GM12878 (cell line): ENCODE results near the gene IGFBP1. TPM values are rescaled to one million over a fixed set of nuclear protein-coding genes. Genes with fewer than 3 reads are reported as not detected.

Source experiments
- ATAC-seq: fragments of 200-7000 bp; cut with Tn5 transposase; 3 replicates; pipeline ENCODE4 v1.9.1; 2020; ENCODE audit warnings: mild to moderate bottlenecking, moderate library complexity
- BruUV-seq: library from RNA; stranded (reverse); fragments of 400-500 nt; replicated peaks from 2 replicates; lab custom pipeline; 2021; lab: Mats Ljungman, UMichigan
- CTCF ChIA-PET: fragments of 300-600 bp; sonication (Branson Sonifier 250); formaldehyde crosslinking; extraction: SDS; loops from one replicate; lab custom pipeline; 2021; ENCODE audit warnings: inconsistent platforms; lab: Yijun Ruan, JAX
- POLR2A ChIA-PET: fragments of 350-600 bp; formaldehyde crosslinking; extraction: SDS; loops from one replicate; lab custom pipeline; 2021; ENCODE audit warnings: inconsistent platforms; lab: Charles Lee
- RAD21 ChIA-PET: fragments of 300-600 bp; sonication (Branson Sonifier 250); formaldehyde crosslinking; loops from one replicate; lab custom pipeline; 2023; ENCODE audit warnings: antibody characterized with exemption; ENCODE audit not compliant: unreplicated experiment; lab: Charles Lee
- SMC1A ChIA-PET: fragments of 300-600 bp; sonication (Branson Sonifier 250); formaldehyde crosslinking; loops from one replicate; lab custom pipeline; 2023; ENCODE audit not compliant: unreplicated experiment, uncharacterized antibody; lab: Charles Lee
- DNase-seq: peaks from one replicate; pipeline ENCODE4 v3.0.0-alpha.2; 2011; ENCODE audit warnings: low read depth, low spot score
- FAIRE-seq: peaks from 3 replicates; lab custom pipeline; 2011; peaks lifted over from hg19 to GRCh38; lab: Jason Lieb, UNC
- H2AFZ ChIP-seq: 2 replicates; pipeline ENCODE4 v1.6.0; 2011; ENCODE audit warnings: low read depth, low read length, control low read depth; ENCODE audit not compliant: control insufficient read depth
- H3K27ac ChIP-seq: 2 replicates; pipeline ENCODE4 v1.5.1; 2011; ENCODE audit warnings: control low read depth; ENCODE audit not compliant: control insufficient read depth, insufficient read depth
- H3K27me3 ChIP-seq, 2 experiments: replicated peaks in 1 of 2; 2 replicates each; pipeline versions ENCODE4 v1.6.0 to v1.6.1; 2011; ENCODE audit warnings: low read length in 1 of 2; ENCODE audit not compliant: control insufficient read depth in 2 of 2, insufficient read depth in 2 of 2
- H3K36me3 ChIP-seq, 2 experiments: 2 replicates each; pipeline ENCODE4 v1.5.1; 2011; ENCODE audit warnings: low read length in 1 of 2; ENCODE audit not compliant: control insufficient read depth in 2 of 2, insufficient read depth in 2 of 2
- H3K4me1 ChIP-seq: 2 replicates; pipeline ENCODE4 v1.6.1; 2011; ENCODE audit warnings: mild to moderate bottlenecking, low read length, moderate library complexity, mixed read lengths; ENCODE audit not compliant: control insufficient read depth, insufficient read depth
- H3K4me2 ChIP-seq: 2 replicates; pipeline ENCODE4 v1.6.0; 2011; ENCODE audit warnings: control low read depth; ENCODE audit not compliant: control insufficient read depth, insufficient read depth
- H3K4me3 ChIP-seq: fragments of 200-600 bp; sonication (generic); 2 replicates; pipeline ENCODE4 v1.5.1; 2016
- H3K79me2 ChIP-seq: 2 replicates; pipeline ENCODE4 v1.6.0; 2011; ENCODE audit warnings: low read length; ENCODE audit not compliant: control insufficient read depth, insufficient read depth
- H3K9ac ChIP-seq: 2 replicates; pipeline ENCODE4 v1.8.0; 2011; ENCODE audit warnings: low read length, control low read depth, mixed read lengths; ENCODE audit not compliant: control insufficient read depth, insufficient read depth
- H3K9me3 ChIP-seq: replicated peaks from 3 replicates; pipeline ENCODE4 v1.5.1; 2011; ENCODE audit warnings: mild to moderate bottlenecking, low read length; ENCODE audit not compliant: control insufficient read depth, insufficient read depth
- H4K20me1 ChIP-seq: 2 replicates; pipeline ENCODE4 v1.6.0; 2011; ENCODE audit not compliant: control insufficient read depth, insufficient read depth
- CUX1 ChIP-seq: IDR thresholded peaks from 2 replicates; pipeline ENCODE4 v1.6.1; 2012; ENCODE audit warnings: improper control_type of control experiment, low read depth, low read length; ENCODE audit not compliant: insufficient replicate concordance
- ELK1 ChIP-seq: IDR thresholded peaks from 2 replicates; pipeline ENCODE4 v1.6.1; 2012; ENCODE audit warnings: low read depth, low read length, improper control_type of control experiment
- ESRRA ChIP-seq: IDR thresholded peaks from 2 replicates; pipeline ENCODE4 v1.6.1; 2012; ENCODE audit warnings: mild to moderate bottlenecking, low read length, improper control_type of control experiment
- FOXK2 ChIP-seq: fragments of 450-650 bp; IDR thresholded peaks from 2 replicates; pipeline ENCODE4 v1.6.1; 2017; ENCODE audit warnings: mild to moderate bottlenecking, moderate library complexity
- IRF5 ChIP-seq: fragments of 450-650 bp; IDR thresholded peaks from 2 replicates; pipeline ENCODE4 v1.6.1; 2017; ENCODE audit warnings: borderline replicate concordance
- MEF2A ChIP-seq: IDR thresholded peaks from 2 replicates; pipeline ENCODE4 v1.6.1; 2011; ENCODE audit warnings: low read depth, mild to moderate bottlenecking, low read length, moderate library complexity; ENCODE audit not compliant: insufficient read depth
- MTA3 ChIP-seq: IDR thresholded peaks from 2 replicates; pipeline ENCODE4 v1.6.1; 2012; ENCODE audit warnings: low read length, inconsistent platforms, borderline replicate concordance
- REST ChIP-seq: IDR thresholded peaks from 2 replicates; pipeline ENCODE4 v1.6.1; 2012; ENCODE audit warnings: mild to moderate bottlenecking, low read depth, low read length
- SRF ChIP-seq, 2 experiments: IDR thresholded peaks; 2 replicates each; pipeline ENCODE4 v1.6.1; 2011; ENCODE audit warnings: low read depth in 2 of 2, low read length in 2 of 2, mild to moderate bottlenecking in 1 of 2, moderate library complexity in 1 of 2
- SUZ12 ChIP-seq: fragments of 200-600 bp; sonication (generic); IDR thresholded peaks from one replicate; pipeline ENCODE4 v1.6.1; 2018; ENCODE audit warnings: antibody characterized with exemption, mild to moderate bottlenecking; ENCODE audit not compliant: unreplicated experiment
- USF2 ChIP-seq: IDR thresholded peaks from 2 replicates; pipeline ENCODE4 v1.6.1; 2011; ENCODE audit warnings: low read depth, low read length, improper control_type of control experiment, borderline replicate concordance
- WGBS: methylation state at CpG from one replicate; pipeline ENCODE4 v1.1.6; 2016; ENCODE audit warnings: low lambda C conversion rate; ENCODE audit not compliant: insufficient replicate concordance, insufficient coverage; ENCODE audit errors: missing lambda C conversion rate; 5-methylcytosine and 5-hydroxymethylcytosine counted together
- in situ Hi-C: fragments of 300-500 bp; cut with MboI; formaldehyde crosslinking; loops from 9 replicates; pipeline ENCODE4 v1.14.3; 2018; ENCODE audit warnings: mixed read lengths
- intact Hi-C: fragments of 100-400 bp; cut with micrococcal nuclease; formaldehyde crosslinking; loops from one replicate; pipeline ENCODE4 v1.14.2; 2022; ENCODE audit not compliant: unreplicated experiment
- polyA plus RNA-seq, 11 experiments: library from polyadenylated mRNA; depleted of rRNA in 4 of 11; unstranded in 6 of 11; stranded (reverse) in 5 of 11; fragments of >200 nt; fragmentation: Nextera tagmentation in 4 of 11; fragmentation: Illumina TruSeq in 1 of 11; extraction: Ambion mirVana in 4 of 11; extraction: Trizol in 1 of 11; gene quantifications; 1 replicate in 1 of 11; 2 replicates in 10 of 11; pipeline versions ENCODE4 v1.2.1 to v1.2.3, GENCODE V29; 2011 to 2016; ENCODE audit warnings: inconsistent platforms in 2 of 11, missing spikeins in 2 of 11, low read depth in 1 of 11
- total RNA-seq, 4 experiments: library from RNA; depleted of rRNA in 3 of 4; stranded (reverse); fragments of >200 nt in 3 of 4; fragmentation: Illumina TruSeq in 1 of 4; extraction: Trizol in 1 of 4; gene quantifications; 2 replicates each; pipeline versions ENCODE4 v1.2.1 to v1.2.3, GENCODE V29; 2013 to 2021

IGFBP1 gene
- total and polyA plus RNA-seq, 10 of the 15 experiments (the other 5 are each of a cell fraction or from before 2014, with no cell fraction given) = 0.13 TPM; not detected in 9

GRCh38 chr7:45882465-45882810 lies 5.8 kb upstream of the IGFBP1 start:
- H3K27ac ChIP-seq = no peak overlapping the region
- no peaks in the 10 kb centered on the region for H3K4me1 ChIP-seq
- in situ Hi-C loops = no loop called here
- POLR2A ChIA-PET = no interaction called here
- H3K27me3 ChIP-seq = peaks cover 0 to 5% of the 10 kb centered on the region in 2 experiments; a peak in 3 of 4 replicates
- SMC1A ChIA-PET = no interaction called here
- H4K20me1 ChIP-seq = no peaks in the 10 kb centered on the region
- FAIRE-seq (no peak), ATAC-seq (no peak), DNase-seq (no peak)
- H3K36me3 ChIP-seq = no peaks in the 10 kb centered on the region
- WGBS = 54% methylated on average over 5 of the region's 5 CpGs
- H3K9me3 ChIP-seq = no peaks in the 10 kb centered on the region; the same call in 2 of the 3 replicates
- H2AFZ ChIP-seq = no peak overlapping the region
- no peak overlapping the region for H3K4me2 ChIP-seq
- CTCF ChIA-PET = interaction anchor here (0.6 to 1.2 kb wide), 3 partner anchors 8 to 10 kb away, joined by 3 to 4 read pairs (median 3); no protein-coding TSS in a partner anchor
- no peak overlapping the region for H3K4me3 ChIP-seq
- no peak overlapping the region for H3K9ac ChIP-seq
- BruUV-seq = no TSS peak
- RAD21 ChIA-PET = no interaction called here
- no peaks in the 10 kb centered on the region for H3K79me2 ChIP-seq
- intact Hi-C loops = no loop called here
- TF ChIP-seq SUZ12 (no peak), ESRRA (no peak), SRF (IDR thresholded peaks at IDR 0.05; ENCODE audit: low read depth in 2 of 2, low read length in 2 of 2) (no peak), IRF5 (no peak), USF2 (no peak), FOXK2 (no peak), CUX1 (no peak), ELK1 (no peak), MEF2A (no peak), MTA3 (no peak), REST (no peak)
